ENCODE measurements around the gene TPRG1.

TPRG1 gene

DNA sequence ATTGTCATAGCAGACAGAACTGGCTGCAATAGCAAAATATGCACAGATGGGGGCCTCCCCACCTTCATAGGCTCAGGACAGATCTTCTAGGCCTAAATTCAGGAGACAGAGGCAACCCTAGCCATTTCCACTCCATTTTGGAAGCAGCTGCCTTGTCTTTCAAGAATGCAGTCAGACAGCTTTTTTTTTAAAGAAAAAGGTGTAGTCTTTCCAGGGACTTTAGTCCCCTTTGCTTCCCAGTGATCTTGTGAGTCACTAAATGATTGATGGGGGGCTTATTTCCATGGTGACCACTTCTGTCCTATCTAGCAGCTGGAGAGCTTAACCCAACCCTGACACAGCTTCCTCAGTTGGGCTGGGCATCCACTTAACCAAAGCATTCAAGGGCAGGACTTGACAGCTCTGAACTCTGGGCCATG is 165.9 kb downstream of the TPRG1 start:
- TF ChIP-seq CTCF (IDR thresholded peaks at IDR 0.05; ENCODE audit: unreplicated experiment in 3 of 3) = no peak
- Mint-ChIP-seq H3K9me3 (peaks cover 5% of the 10 kb centered on the region), H3K27ac (peak overlapping the region in 2 of 3 experiments; percentile 67 to 77), H3K27me3 (ENCODE audit: low read depth) (no peaks in the 10 kb centered on the region), H3K36me3 (ENCODE audit: low read depth) (no peaks in the 10 kb centered on the region), H3K4me1 (peaks cover 27% of the 10 kb centered on the region), H3K4me3 (no peak overlapping the region)

DNA sequence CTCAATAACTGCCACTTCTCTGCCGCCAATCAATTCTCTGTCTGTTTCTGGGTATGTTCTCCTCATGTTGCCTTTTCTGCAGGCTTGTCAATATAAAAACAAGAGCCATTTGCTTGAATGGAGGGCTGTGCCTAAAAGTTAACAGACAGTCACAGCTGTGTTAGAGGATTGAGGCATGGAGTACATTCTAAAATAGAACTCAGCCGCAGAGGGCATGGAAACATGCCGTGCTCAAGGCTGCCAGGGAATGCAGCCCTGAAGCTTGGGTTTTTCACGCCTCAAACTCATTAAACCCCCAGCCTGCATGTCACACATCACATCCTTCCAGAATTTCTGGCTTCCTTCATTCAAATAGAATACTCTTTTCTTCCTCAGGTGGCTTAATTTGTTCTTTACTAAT is 166.6 kb downstream of the TPRG1 start:
- Mint-ChIP-seq H3K27me3 (ENCODE audit: low read depth) (no peaks in the 10 kb centered on the region), H3K27ac (peak overlapping the region; percentile 67 to 87 (median 77)), H3K4me1 (peaks cover 31% of the 10 kb centered on the region)

GRCh38 chr3:189339996-189340395 is 168.2 kb downstream of the TPRG1 start:
- Mint-ChIP-seq H3K9me3 (peaks cover 5% of the 10 kb centered on the region), H3K4me1 (peaks cover 38% of the 10 kb centered on the region), H3K27ac (no peak overlapping the region), H3K27me3 (ENCODE audit: low read depth) (no peaks in the 10 kb centered on the region), H3K36me3 (ENCODE audit: low read depth) (no peaks in the 10 kb centered on the region), H3K4me3 (no peak overlapping the region)
- no peak for TF ChIP-seq CTCF (IDR thresholded peaks at IDR 0.05; ENCODE audit: unreplicated experiment in 3 of 3)

More for the DNA sequence above, 166.6 kb downstream of the TPRG1 start:
- H3K9me3 Mint-ChIP-seq = peaks cover 5% of the 10 kb centered on the region
- H3K4me3 Mint-ChIP-seq = peak overlapping the region in 1 of 3 experiments; percentile 7
- TF ChIP-seq CTCF (IDR thresholded peaks at IDR 0.05; ENCODE audit: unreplicated experiment in 3 of 3) = no peak
- H3K36me3 Mint-ChIP-seq (ENCODE audit: low read depth) = no peaks in the 10 kb centered on the region

GRCh38 chr3:189340680-189341460 is 169.1 kb downstream of the TPRG1 start:
- no peaks in the 10 kb centered on the region for H3K36me3 Mint-ChIP-seq (ENCODE audit: low read depth)
- H3K9me3 Mint-ChIP-seq = peaks cover 5% of the 10 kb centered on the region
- peak overlapping the region; percentile 7 to 54 (median 41) for H3K27ac Mint-ChIP-seq
- H3K4me1 Mint-ChIP-seq = peaks cover 38% of the 10 kb centered on the region
- no peaks in the 10 kb centered on the region for H3K27me3 Mint-ChIP-seq (ENCODE audit: low read depth)
- peak in 2 of 3 experiments; percentile 18 to 20 for TF ChIP-seq CTCF (IDR thresholded peaks at IDR 0.05; ENCODE audit: unreplicated experiment in 3 of 3)
- H3K4me3 Mint-ChIP-seq = no peak overlapping the region

- peaks cover 3% of the 10 kb centered on the region for H3K9me3 Mint-ChIP-seq
Observed at GRCh38 chr3:189342811-189343210, 171.0 kb downstream of the TPRG1 start.

More at GRCh38 chr3:189342811-189343210, 171.0 kb downstream of the TPRG1 start:
- Mint-ChIP-seq H3K4me3 (no peak overlapping the region), H3K27ac (peak overlapping the region in 2 of 3 experiments; percentile 9 to 17), H3K27me3 (ENCODE audit: low read depth) (no peaks in the 10 kb centered on the region), H3K36me3 (ENCODE audit: low read depth) (no peaks in the 10 kb centered on the region), H3K4me1 (peaks cover 38% of the 10 kb centered on the region)
- no peak for TF ChIP-seq CTCF (IDR thresholded peaks at IDR 0.05; ENCODE audit: unreplicated experiment in 3 of 3)

Measured in nephron (organoid).